T-helper 1 cell treated with Interleukin-12 subunit alpha and Interleukin-12 subunit beta and Interleukin-4 antibody, amounts not matched to agents 30 ng/mL and 1 ng/mL, for 36 hours (primary cell): ENCODE data around the gene PCSK4. TPM values are rescaled to one million over a fixed set of nuclear protein-coding genes. Genes with fewer than 3 reads are reported as not detected.

ENCODE experiments used
- intact Hi-C: fragments of 100-400 bp; cut with micrococcal nuclease; formaldehyde crosslinking; loops from one replicate; pipeline ENCODE4 v1.15.1; 2024
- total RNA-seq: library from RNA; stranded (reverse); gene quantifications from 2 replicates; pipeline ENCODE4 v1.2.3, GENCODE V29; 2022

The PCSK4 gene
- total RNA-seq, 1 donor from 2014 or later = 1.5 TPM

GRCh38 chr19:1441677-1442438, 48.3 kb downstream of the PCSK4 start:
- intact Hi-C loops = no loop called here

- intact Hi-C loops = no loop called here
Measured at GRCh38 chr19:1441022-1441426, 49.1 kb downstream of the PCSK4 start.

GRCh38 chr19:1440418-1440801, 49.7 kb downstream of the PCSK4 start:
- intact Hi-C loops = no loop called here

GRCh38 chr19:1439525-1440417, 50.4 kb downstream of the PCSK4 start:
- intact Hi-C loops = loop anchor here (2.0 kb wide), 3 partner anchors 31 to 171 kb away; partner anchors contain the start of genes C19orf25 and CIRBP

GRCh38 chr19:1438933-1439354, 51.2 kb downstream of the PCSK4 start:
- intact Hi-C loops = loop anchor here (1.0 to 2.0 kb wide), 8 partner anchors 32 to 642 kb away; partner anchors contain the start of genes C19orf25, CIRBP, DAZAP1 and NDUFS7

GRCh38 chr19:1438035-1438932, 51.9 kb downstream of the PCSK4 start, which contains the start of gene RPS15:
Gene RPS15, plus strand, starts transcription at chr19:1438396. Its CDS starts 30 bp downstream, at chr19:1438426.
- intact Hi-C loops = loop anchor here (1.0 to 2.0 kb wide), 8 partner anchors 31 to 641 kb away; partner anchors contain the start of genes C19orf25, CIRBP, DAZAP1 and NDUFS7

GRCh38 chr19:1437609-1438008, 52.5 kb downstream of the PCSK4 start:
- intact Hi-C loops = loop anchor here (1.0 to 2.0 kb wide), 8 partner anchors 30 to 640 kb away; partner anchors contain the start of genes C19orf25, CIRBP, DAZAP1 and NDUFS7

- intact Hi-C loops = no loop called here
Measured at GRCh38 chr19:1435378-1435989, 54.7 kb downstream of the PCSK4 start.

GRCh38 chr19:1434577-1435060, 55.5 kb downstream of the PCSK4 start:
- intact Hi-C loops = no loop called here

- intact Hi-C loops = no loop called here
Measured at GRCh38 chr19:1434040-1434366, 56.1 kb downstream of the PCSK4 start.

GRCh38 chr19:1433119-1434039, 56.8 kb downstream of the PCSK4 start:
- intact Hi-C loops = no loop called here

- intact Hi-C loops = no loop called here
Measured at GRCh38 chr19:1432507-1432887, 57.7 kb downstream of the PCSK4 start.

- intact Hi-C loops = no loop called here
Measured at GRCh38 chr19:1431759-1432506, 58.2 kb downstream of the PCSK4 start.

Other genes starting within 250 kb of the PCSK4 start
- gene ATP5F1D, start 248.6 kb downstream of the PCSK4 start, total RNA-seq = 161 and 183 TPM in 2 replicates
- gene MIDN, start 241.8 kb downstream of the PCSK4 start, total RNA-seq = 106 and 107 TPM in 2 replicates
- 208 and 213 TPM in 2 replicates for gene CIRBP, start 221.0 kb downstream of the PCSK4 start, total RNA-seq
- gene FAM174C, start 214.8 kb downstream of the PCSK4 start, total RNA-seq = 55.8 and 64.6 TPM in 2 replicates
- gene EFNA2, start 204.5 kb downstream of the PCSK4 start, total RNA-seq = not detected in 2 replicates
- gene NDUFS7, start 106.4 kb downstream of the PCSK4 start, total RNA-seq = 104 and 109 TPM in 2 replicates
- gene GAMT, start 88.8 kb downstream of the PCSK4 start, total RNA-seq = 13.5 and 18.8 TPM in 2 replicates
- gene DAZAP1, start 82.8 kb downstream of the PCSK4 start, total RNA-seq = 211 and 223 TPM in 2 replicates
- 1,137 and 1,164 TPM in 2 replicates for gene RPS15, start 52.0 kb downstream of the PCSK4 start, total RNA-seq
- gene APC2, start 40.2 kb downstream of the PCSK4 start, total RNA-seq = 0.15 and 0.29 TPM in 2 replicates
- gene C19orf25, start 11.1 kb downstream of the PCSK4 start, total RNA-seq = 43.1 and 45.2 TPM in 2 replicates
- gene REEP6, start 831 bp upstream of the PCSK4 start, total RNA-seq = 1.0 and 1.7 TPM in 2 replicates
- 2.5 and 3.2 TPM in 2 replicates for gene ADAMTSL5, start 22.7 kb upstream of the PCSK4 start, total RNA-seq
- not detected in 2 replicates for gene PLK5, start 33.7 kb upstream of the PCSK4 start, total RNA-seq
- 7.6 and 8.3 TPM in 2 replicates for gene MEX3D, start 78.0 kb upstream of the PCSK4 start, total RNA-seq
- gene MBD3, start 102.5 kb upstream of the PCSK4 start, total RNA-seq = 90.7 and 93.2 TPM in 2 replicates
- gene UQCR11, start 115.1 kb upstream of the PCSK4 start, total RNA-seq = 167 and 185 TPM in 2 replicates
- 73.7 and 73.8 TPM in 2 replicates for gene TCF3, start 162.3 kb upstream of the PCSK4 start, total RNA-seq